Stimulated activated CD4-positive, alpha-beta T cell treated with anti-CD3 and anti-CD28 coated beads, TNF-alpha, amount 100 ng/mL, for 4 hours (primary cell): ENCODE data around the gene ALOX5.

Experiments used
- DNase-seq, 3 experiments: peaks; one replicate each; pipeline ENCODE4 v3.0.0-alpha.2; 2020; ENCODE audit warnings: low read depth in 3 of 3

The ALOX5 gene

GRCh38 chr10:45424668-45425404 lies 50.8 kb downstream of the ALOX5 start:
- DNase-seq: no peak

DNA sequence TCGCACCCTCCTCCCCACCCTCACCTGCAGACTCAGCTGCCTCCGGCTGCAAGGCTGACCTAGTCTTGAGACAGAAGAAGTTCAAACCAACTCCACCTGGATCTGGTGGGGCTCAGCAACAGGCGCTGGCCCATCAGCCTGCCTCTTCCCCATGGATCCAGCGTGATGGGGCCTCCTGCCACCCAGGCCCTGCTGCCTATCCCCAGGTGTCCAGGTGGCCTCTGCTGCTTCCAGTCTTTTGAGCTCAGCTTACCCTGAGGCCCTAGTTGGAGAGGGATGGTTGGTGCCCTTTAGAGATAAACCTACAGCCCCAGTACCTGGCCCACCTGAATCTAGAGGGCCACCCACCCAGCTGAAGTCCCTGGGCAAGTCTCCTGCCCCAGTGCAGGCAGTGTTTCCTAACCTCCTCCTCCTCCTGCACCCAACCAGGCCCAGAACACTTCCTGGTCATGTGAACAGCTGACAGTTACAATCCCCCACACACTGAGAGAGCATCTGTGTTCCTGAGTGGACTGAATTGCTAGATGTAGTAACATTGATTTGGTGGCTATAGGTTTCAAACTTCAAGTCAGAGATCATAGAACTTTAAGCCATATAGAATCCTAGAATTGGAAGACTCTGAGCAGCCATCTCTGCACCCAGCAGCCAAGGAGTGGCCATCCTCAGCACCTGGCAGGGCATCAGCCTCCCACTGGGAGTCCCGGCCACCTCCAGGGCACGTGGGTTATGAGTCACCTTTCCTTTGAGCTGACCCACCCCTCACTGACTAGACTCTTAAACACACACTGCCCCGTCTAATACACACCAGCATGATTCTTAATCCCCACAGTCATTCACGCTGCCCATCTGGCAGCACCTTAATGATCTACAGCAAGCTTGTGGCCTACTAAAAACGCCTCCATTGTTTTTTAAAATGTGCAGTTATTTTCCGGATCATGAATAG lies 51.9 kb downstream of the ALOX5 start:
- no peak for DNase-seq

GRCh38 chr10:45427262-45427969 lies 53.4 kb downstream of the ALOX5 start:
- DNase-seq: no peak

- no peak for DNase-seq
Measured at GRCh38 chr10:45427970-45428366, 54.0 kb downstream of the ALOX5 start.

DNA sequence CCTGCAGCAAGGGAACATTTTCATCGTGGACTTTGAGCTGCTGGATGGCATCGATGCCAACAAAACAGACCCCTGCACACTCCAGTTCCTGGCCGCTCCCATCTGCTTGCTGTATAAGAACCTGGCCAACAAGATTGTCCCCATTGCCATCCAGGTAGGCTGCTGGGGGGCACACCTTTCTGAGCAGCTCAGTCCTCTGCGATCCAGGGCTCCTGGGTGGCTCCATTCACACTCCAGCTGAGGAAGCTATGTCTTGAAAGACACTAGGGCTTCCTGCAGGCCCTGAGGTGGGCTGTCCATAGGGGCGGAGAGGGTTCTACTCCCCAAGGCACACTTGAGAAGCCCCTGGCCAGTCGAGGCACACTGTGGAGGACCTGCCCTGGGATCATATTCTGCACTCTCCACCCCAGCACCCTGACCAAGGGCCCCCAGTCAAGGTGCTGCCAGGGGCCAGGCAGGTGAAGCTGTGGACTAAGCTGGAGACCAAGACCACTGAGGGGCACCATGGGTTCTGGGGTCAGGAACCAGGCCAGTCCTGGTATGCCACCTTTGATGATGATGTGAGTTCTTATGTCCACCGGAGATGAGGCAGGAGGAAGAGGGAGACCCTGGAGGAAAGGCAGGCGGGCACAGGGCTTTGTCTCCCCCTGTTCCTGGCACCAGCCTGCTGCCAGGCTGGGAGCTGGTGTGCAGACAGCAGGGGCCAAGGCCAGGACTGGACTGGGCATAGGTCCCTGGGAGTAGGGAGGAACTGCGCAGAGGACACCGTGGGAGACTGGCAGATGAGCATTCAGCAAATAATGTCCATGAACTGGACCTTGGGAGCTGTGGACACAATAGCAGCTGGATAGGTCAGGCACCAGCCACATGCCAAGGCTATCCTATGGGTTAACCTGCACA lies 54.8 kb downstream of the ALOX5 start:
- no peak for DNase-seq

DNA sequence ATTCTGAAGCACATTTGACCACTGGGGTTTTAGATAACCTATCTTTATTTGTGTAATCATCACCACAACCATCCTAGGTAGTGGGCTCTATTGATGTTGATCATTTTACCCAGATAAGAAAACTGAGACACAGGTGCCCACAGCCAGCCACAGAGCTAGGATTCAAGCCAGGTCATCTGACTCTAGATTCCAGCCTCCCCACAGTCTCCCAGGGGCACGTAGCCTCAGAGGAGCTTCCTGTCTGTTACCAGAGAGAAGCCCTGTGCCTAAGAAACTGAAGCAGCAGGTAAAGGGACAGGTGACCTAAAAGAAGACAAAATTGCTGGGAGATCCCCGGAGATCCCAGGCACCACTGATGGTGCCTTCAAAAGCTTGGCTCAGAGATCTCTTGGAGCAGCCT lies 55.8 kb downstream of the ALOX5 start:
- no peak for DNase-seq

GRCh38 chr10:45432113-45432512 lies 58.1 kb downstream of the ALOX5 start:
- no peak for DNase-seq

DNA sequence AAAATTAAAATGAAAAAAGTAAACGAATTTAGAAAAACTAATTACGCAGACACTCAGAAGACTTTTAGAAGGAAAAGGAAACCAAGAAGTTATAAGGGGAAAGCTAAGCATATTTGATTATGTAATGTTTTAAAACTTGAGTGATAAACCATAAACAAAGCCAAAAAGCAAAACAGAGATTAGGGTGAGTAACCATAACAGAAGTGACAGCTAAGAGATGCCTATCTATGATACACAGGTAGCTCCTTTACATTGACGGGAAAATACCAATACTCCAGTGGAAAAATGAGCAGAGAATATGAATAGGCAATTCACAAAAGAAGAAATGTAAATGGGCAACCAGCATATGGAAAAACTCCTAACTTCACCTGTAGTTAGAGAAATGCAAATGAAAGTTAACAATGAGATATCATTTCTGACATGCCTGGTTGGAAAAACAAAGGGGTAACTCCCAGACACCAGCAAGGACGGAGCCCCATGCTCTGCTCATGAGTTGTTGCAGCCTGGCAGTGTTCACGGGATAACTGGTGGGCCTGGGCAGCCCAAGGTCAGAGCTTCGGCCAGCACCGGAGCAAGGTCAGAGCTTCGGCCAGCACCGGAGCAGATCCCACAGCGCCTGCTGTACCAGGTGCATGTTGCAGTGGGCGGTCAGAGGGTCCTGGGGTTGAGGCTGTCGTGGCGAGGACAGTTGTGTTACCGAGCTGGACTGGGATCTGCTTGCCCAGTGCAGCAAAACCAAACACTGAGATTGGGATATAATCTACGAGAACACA lies 58.9 kb downstream of the ALOX5 start:
- no peak for DNase-seq

GRCh38 chr10:45433716-45434469 lies 59.9 kb downstream of the ALOX5 start:
- no peak for DNase-seq

GRCh38 chr10:45437587-45438465 lies 63.8 kb downstream of the ALOX5 start:
- DNase-seq: no peak

- no peak for DNase-seq
Measured at GRCh38 chr10:45438466-45439090, 64.6 kb downstream of the ALOX5 start.

DNA sequence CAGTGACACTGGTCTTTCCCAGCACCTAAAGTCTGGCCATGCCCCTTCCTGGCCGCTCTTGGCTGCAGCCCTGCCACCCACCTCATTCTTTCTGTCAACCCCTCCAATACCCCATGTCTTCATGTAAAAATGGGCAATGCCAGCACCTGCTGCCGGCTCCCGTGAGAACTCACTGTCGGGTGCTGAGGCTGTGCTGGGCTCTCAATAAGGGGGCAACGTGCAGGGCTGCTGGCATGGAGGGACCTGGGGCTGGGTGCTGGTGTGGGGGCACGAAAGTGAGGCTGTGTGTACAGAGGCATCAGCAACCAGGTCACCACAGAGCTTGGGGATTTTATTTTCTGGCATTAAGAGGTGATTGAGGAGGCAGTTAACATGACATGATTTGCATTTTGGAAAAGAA lies 65.3 kb downstream of the ALOX5 start:
- no peak for DNase-seq

DNA sequence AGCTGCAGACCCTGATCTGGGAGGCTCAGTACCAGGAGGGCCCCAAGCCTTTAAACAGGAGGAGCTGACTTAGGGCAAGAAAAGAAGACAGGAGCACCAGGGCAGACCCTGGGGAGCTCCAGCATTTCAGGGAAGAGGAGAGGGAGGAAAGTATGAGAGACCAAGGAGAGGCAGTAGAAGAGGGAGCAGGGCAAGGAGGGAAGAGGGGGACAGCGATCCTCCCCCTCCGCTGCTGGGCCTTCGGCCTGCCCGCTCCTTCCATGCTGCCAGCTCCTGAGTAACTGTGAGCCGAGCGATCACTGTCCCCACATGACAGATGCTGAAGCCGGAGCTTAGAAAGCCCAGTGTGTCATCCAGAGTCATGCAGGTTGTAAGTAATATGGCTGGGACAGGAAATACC lies 65.9 kb downstream of the ALOX5 start:
- no peak for DNase-seq

DNA sequence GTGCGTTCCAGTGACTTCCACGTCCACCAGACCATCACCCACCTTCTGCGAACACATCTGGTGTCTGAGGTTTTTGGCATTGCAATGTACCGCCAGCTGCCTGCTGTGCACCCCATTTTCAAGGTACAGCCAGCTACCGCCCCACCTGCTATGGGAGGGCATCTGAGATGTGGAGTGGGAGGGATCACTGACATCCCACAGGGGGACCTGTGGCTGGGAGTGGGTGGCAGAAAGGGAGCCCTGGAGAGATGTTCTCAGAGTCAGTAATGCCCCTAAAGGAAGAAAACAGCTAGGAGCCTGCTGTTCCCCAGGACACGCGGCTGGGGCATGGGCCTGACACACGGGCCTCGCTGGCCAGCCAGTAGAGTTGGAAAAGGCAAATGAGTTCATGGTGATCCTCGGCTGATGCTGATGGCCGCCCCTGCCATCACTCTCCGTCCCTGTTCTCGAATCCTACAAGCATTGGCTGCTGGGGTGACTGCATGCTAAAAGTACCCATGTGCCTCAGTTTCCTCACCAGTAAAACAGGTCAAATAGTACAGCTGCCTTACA lies 66.6 kb downstream of the ALOX5 start:
- no peak for DNase-seq

- DNase-seq: no peak
Measured at GRCh38 chr10:45441239-45442190, 67.5 kb downstream of the ALOX5 start.

DNA sequence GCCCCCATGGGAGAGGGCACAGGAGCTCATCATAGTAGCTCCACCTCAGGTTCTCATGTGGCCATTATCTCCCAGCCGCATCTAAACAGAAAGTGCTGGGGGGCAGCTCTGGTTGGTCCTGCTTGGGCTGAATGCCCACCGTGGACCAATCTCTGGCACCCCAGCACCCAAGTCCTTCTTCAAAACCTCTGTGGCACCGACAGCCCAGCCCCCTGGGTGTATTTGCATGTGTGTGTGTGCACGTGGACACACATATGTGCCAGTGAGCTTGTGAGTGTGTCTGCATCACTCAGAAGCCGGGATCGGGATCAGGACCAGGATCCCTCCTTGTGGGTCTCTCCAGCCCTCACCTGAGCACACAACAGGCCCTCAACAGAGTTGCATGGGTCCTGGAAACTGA lies 68.2 kb downstream of the ALOX5 start:
- DNase-seq: no peak

DNA sequence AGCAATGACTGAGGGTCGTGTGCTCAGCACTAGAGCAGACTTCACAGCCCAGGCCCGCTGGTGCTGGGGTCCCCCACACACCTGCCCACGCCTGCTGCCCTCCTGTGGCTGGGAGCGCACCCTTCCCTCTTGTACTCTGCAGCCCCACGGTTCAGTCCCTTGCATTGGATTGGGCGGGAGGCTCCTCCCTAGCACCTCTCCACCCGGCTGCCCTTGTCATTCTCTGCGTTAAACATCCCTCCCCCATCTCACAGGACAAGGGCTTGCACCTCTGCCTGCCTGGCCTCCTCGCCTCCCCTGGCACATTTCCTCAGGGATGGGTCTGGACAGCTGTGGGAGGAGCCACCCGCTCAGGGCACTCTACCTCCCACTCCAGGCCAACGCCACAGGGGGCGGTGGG lies 68.6 kb downstream of the ALOX5 start:
- no peak for DNase-seq
